C4-2B (cell line): Measurements from ENCODE around the gene PGGHG.
"Not testable (repeated sequence)": the region's sequence is repeated elsewhere in the genome, so short reads cannot be mapped to it uniquely, and the experiment has no call there.

Source experiments
- H3K27ac ChIP-seq: fragments of 450-650 bp; 2 replicates; pipeline ENCODE4 v1.5.1; 2017
- ZFX ChIP-seq: fragments of 450-650 bp; IDR thresholded peaks from 2 replicates; pipeline ENCODE4 v1.6.1; 2017
- TF ChIP-seq, protein P1 (sequence below): fragments of 450-650 bp; conservative IDR thresholded peaks from 2 replicates; pipeline ENCODE4 v1.5.1; 2017; ENCODE audit warnings: mild to moderate bottlenecking

Gene PGGHG

DNA sequence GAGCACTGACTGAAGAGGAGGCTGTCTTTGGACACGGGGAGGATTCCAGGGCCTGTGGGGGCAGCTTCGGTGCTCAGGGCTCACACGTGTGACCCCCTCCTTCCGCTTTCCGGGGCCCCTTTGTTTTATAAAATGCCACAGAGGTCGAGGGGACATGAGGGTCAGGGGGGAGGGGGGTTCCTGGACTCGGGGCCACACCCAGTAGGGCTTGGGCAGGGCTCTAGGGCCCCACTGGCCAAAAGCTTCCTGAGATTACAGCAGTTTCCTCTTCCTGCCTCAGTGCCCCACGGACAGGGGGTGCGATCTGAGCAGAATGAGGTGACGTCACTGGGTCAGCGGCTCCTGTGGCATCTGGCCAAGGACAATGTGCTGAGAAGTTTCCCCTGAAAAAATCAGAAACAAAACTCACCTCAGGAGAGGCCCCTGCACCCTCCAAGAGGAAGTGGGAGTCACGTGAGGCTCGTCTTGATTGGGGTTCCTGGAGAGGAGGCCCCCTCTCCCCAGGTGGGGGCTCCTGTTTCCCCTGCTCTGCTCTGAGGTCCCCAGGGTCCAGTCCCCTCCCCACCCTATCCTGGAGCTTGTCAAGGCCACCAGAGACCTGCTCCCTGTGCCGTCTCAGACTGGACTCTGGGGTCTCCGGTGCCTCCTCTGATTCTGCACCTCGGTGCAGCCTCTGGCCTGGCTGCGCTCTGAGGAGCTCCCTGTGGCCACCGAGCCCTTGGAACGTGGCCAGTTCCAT, 38.1 kb downstream of the PGGHG start:
- TF ChIP-seq, protein P1, sequence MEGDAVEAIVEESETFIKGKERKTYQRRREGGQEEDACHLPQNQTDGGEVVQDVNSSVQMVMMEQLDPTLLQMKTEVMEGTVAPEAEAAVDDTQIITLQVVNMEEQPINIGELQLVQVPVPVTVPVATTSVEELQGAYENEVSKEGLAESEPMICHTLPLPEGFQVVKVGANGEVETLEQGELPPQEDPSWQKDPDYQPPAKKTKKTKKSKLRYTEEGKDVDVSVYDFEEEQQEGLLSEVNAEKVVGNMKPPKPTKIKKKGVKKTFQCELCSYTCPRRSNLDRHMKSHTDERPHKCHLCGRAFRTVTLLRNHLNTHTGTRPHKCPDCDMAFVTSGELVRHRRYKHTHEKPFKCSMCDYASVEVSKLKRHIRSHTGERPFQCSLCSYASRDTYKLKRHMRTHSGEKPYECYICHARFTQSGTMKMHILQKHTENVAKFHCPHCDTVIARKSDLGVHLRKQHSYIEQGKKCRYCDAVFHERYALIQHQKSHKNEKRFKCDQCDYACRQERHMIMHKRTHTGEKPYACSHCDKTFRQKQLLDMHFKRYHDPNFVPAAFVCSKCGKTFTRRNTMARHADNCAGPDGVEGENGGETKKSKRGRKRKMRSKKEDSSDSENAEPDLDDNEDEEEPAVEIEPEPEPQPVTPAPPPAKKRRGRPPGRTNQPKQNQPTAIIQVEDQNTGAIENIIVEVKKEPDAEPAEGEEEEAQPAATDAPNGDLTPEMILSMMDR: no peak
- no peak for TF ChIP-seq ZFX
- H3K27ac ChIP-seq: no peak overlapping the region

DNA sequence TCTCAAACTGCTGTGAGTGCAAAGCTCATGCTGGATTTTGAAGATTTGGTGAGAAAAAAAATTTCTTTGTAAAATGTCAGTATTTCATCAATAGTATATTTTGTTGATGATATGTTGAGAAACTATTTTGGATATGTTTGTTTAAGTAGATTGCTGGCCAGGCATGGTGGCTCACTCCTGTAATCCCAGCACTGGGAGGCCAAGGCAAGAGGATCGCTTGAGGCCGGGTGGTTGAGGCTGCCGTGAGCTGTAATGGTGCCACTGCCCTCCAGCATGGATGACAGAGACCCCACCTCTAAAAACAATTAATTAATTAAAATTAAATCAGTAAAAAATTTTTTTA, 38.6 kb downstream of the PGGHG start:
- H3K27ac ChIP-seq: no peak overlapping the region
- TF ChIP-seq, protein P1: no peak
- no peak for TF ChIP-seq ZFX

DNA sequence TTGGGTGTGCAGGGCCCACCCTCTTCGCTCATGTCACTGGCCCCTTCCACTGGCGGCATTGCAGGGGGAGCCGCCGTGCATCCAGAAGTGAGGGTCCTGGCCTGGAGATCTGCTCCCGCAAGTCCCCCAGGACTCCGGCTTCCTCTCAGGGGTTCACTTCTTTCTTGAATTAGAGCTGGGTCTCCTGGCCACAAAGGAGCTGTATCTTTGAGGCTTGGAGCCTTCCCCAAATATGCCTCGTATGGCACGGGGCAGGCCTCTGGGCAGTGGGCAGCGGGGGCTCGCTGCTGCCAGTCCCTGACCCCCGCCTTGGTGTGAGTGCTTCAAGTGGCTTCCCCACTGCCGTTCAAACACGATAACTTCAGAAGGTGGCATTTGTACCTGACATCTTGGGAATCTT, 39.1 kb downstream of the PGGHG start:
- TF ChIP-seq, protein P1: no peak
- TF ChIP-seq ZFX: no peak
- H3K27ac ChIP-seq: no peak overlapping the region

DNA sequence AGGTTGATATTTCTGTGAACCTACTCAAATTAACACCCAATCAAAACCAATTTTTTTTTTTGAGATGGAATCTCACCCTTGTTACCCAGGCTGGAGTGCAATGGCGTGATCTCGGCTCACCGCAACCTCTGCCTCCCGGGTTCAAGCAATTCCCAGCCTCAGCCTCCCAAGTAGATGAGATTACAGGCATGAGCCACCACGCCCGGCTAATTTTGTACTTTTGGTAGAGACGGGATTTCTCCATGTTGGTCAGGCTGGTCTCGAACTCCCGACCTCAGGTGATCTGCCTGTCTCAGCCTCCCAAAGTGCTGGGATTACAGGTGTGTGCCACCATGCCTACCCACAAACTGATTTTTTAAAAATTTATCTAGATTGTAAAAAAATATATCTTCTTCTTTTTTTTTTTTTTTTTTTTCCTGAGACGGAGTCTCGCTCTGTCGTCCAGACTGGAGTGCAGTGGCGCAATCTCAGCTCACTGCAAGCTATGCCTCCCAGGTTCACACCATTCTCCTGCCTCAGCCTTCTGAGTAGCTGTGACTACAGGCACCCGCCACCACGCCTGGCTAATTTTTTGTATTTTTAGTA, 39.7 kb downstream of the PGGHG start:
- H3K27ac ChIP-seq: not testable (repeated sequence)

DNA sequence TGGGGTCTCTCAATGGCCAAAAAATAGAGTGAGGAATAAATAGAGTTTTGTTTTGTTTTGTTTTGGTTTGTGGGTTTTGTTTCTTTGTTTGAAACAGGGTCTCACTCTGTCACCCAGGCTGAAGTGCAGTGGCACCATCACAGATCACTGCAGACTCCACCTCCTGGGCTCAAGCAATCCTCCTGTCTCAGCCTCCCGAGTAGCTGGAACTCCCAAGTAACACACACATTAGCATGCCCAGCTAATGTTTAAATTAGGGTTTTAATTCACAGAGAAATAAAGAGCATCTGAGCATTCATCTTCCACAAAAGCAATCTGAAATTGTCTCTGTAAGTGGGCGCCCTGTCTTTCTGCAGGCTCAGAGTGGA, 40.9 kb downstream of the PGGHG start:
- no peak overlapping the region for H3K27ac ChIP-seq
- TF ChIP-seq, protein P1: no peak
- no peak for TF ChIP-seq ZFX

DNA sequence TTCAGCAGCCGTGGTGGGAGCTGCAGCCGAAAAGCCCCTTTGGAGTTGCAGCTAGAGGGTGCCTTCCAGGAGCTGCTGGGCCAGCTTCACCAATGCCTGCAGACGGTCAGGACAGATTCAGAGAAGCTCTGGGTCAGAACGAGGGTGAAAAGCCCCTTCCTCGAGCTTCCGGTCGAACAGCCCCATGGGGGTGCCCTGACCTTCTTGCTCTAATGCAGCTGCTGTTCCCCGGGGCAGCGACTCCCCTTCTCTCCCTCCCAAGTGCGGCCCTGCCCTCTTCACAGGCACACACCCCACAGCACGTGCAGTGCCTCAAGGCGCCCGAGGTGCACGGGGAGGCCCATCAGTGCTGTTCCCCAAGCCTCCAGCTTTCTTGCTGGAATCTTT, 41.4 kb downstream of the PGGHG start:
- no peak for TF ChIP-seq ZFX
- no peak overlapping the region for H3K27ac ChIP-seq

DNA sequence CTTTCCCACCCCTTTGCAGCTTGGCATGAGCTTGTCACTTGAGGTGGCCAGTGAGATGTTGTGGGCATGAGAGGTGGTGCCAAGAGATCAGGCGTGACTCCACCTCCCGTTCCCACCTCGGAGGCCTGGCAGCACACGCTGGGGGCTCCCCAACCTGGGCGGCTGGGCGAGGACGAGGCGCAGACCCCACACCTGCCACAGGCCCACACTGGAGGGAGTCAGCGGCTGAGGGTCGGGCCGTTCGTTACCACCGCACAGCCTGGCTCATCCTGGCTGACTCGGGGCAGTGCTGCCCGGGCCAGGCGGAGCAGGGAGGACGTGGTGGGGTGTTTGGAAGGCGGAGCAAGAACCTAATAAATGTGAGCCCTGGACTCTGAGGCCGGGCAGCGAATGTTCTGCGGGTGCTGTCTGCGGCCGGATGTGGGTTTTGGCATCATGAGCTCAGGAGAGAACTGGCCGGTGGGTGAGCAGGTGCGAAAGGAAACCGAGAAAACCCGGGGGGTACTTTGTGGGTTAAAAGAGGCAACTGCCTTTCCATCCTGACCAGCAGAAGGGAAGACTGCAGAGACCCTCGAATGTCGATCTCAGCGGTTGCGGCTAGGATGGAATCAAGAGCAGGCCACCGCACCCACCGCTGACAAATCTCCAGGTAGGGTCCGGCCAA, 41.9 kb downstream of the PGGHG start:
- no peak for TF ChIP-seq ZFX
- TF ChIP-seq, protein P1: no peak
- no peak overlapping the region for H3K27ac ChIP-seq

DNA sequence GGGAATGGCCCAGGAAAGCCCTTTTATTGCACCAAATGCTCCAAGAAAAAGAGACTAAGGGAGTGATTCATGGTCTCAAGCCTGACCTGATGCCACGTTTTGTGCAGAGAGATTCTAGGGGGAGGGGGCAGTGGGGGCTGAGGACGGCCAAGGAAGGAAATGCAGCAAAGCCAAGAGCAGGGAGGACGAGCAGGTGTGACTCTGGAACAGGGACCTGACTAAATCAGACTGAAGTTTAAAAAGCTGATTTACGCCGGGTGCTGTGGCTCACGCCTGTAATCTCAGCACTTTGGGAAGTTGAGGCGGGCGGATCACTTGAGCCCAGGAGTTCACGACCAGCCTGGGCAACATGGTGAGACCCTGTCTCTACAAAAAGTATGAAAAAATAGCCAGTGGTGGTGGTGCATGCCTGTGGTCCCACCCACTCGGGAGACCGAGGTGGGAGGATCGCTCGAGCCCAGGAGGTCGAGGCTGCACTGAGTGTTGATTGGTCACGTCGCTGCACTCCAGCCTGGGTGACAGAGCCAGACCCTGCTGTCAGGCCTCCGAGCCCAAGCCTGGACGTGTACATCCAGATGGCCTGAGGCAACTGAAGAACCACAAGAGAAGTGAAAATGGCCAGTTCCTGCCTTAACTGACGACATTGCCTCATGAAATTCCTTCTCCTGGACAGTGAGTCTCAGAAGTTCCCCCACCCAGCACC, 42.6 kb downstream of the PGGHG start:
- no peak for TF ChIP-seq ZFX
- TF ChIP-seq, protein P1: no peak
- H3K27ac ChIP-seq: no peak overlapping the region
